Body of pancreas (tissue), 4 donors: Measurements from ENCODE around the gene CDX1. TPM values are rescaled to one million over a fixed set of nuclear protein-coding genes. Genes with fewer than 3 reads are reported as not detected.

Experiments
- ATAC-seq: fragments of 150-250 bp; one replicate; pipeline ENCODE4 v1.9.1; 2016
- DNase-seq, 4 donors: peaks; one replicate each; pipeline ENCODE4 v3.0.0-alpha.2; 2019
- H3K27ac ChIP-seq, 4 donors: fragments of 200-600 bp; sonication (generic); 1 replicate in 3 of 4; 2 replicates in 1 of 4; pipeline versions ENCODE4 v1.5.1 to v1.6.1; 2016 to 2019; ENCODE audit warnings: mild to moderate bottlenecking in 1 of 4, mixed read lengths in 1 of 4, moderate library complexity in 1 of 4
- H3K27me3 ChIP-seq, 2 donors: fragments of 200-600 bp; sonication (generic); one replicate each; pipeline ENCODE4 v1.6.0; 2016; ENCODE audit warnings: mild to moderate bottlenecking in 1 of 2
- H3K36me3 ChIP-seq, 2 donors: fragments of 200-600 bp; sonication (generic); replicated peaks in 1 of 2; 2 replicates each; pipeline ENCODE4 v1.5.1; 2016; ENCODE audit warnings: low read depth in 2 of 2; ENCODE audit not compliant: insufficient read depth in 1 of 2
- H3K4me1 ChIP-seq: fragments of 200-600 bp; sonication (generic); one replicate; pipeline ENCODE4 v1.6.0; 2016
- H3K4me3 ChIP-seq, 2 donors: fragments of 200-600 bp; sonication (generic); 1 replicate in 1 of 2; 2 replicates in 1 of 2; pipeline ENCODE4 v1.5.1; 2016 to 2019
- H3K9me3 ChIP-seq, 3 donors: fragments of 200-600 bp; sonication (generic); 1 replicate in 2 of 3; 2 replicates in 1 of 3; pipeline ENCODE4 v1.5.1; 2016
- POLR2A ChIP-seq, 3 donors: fragments of 450-650 bp; IDR thresholded peaks; one replicate each; pipeline ENCODE4 v1.6.1; 2016; ENCODE audit warnings: antibody characterized with exemption in 3 of 3, mild to moderate bottlenecking in 2 of 3
- WGBS, 2 donors: methylation state at CpG; one replicate each; pipeline ENCODE4 v1.1.5; 2017; 5-methylcytosine and 5-hydroxymethylcytosine counted together
- intact Hi-C: fragments of 100-400 bp; cut with DNase I; formaldehyde crosslinking; loops from one replicate; pipeline ENCODE4 v1.15.1; 2023
- total RNA-seq, 2 donors: library from RNA; depleted of rRNA; stranded (reverse); fragments of >200 nt; gene quantifications; one replicate each; pipeline ENCODE4 v1.1.0, GENCODE V29; 2016
- TF ChIP-seq, protein P1 (sequence below), 7 experiments: fragments of 450-650 bp in 4 of 7; fragments of 200-600 bp in 3 of 7; sonication (generic) in 3 of 7; IDR thresholded peaks; one replicate each; pipeline ENCODE4 v1.5.1; 2016 to 2019; ENCODE audit warnings: antibody characterized with exemption in 7 of 7

The CDX1 gene
- total RNA-seq, 2 donors from 2014 or later: not detected

DNA sequence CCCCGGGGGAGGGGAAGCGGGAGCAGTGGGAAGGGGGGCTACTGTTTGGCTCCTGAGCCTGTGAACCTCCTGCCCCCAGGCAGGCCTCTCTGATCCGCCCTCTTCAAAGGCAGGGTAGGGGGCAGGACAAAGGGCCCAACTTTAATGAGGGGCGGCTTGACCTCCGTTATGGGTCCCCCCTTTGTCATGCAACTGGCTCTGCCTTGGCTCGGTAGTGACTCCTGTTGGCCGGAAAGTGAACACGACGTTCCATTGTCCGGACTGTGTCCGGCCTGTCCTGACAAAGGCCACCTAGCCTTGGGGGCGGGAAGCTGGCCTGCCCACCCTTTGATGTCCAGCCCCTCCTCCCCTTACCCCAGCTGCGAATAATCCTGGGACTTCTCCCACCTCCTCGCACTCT is 1.3 kb downstream of the CDX1 start:
- H3K27ac ChIP-seq: no peak overlapping the region
- H3K36me3 ChIP-seq: no peaks in the 10 kb centered on the region
- TF ChIP-seq, protein P1, sequence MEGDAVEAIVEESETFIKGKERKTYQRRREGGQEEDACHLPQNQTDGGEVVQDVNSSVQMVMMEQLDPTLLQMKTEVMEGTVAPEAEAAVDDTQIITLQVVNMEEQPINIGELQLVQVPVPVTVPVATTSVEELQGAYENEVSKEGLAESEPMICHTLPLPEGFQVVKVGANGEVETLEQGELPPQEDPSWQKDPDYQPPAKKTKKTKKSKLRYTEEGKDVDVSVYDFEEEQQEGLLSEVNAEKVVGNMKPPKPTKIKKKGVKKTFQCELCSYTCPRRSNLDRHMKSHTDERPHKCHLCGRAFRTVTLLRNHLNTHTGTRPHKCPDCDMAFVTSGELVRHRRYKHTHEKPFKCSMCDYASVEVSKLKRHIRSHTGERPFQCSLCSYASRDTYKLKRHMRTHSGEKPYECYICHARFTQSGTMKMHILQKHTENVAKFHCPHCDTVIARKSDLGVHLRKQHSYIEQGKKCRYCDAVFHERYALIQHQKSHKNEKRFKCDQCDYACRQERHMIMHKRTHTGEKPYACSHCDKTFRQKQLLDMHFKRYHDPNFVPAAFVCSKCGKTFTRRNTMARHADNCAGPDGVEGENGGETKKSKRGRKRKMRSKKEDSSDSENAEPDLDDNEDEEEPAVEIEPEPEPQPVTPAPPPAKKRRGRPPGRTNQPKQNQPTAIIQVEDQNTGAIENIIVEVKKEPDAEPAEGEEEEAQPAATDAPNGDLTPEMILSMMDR (IDR thresholded peaks at IDR 0.05): no peak
- TF ChIP-seq POLR2A (IDR thresholded peaks at IDR 0.05): no peak
- H3K9me3 ChIP-seq: no peaks in the 10 kb centered on the region
- 93% methylated on average over 10 to 14 of the region's 14 CpGs for WGBS, 2 donors
- no peaks in the 10 kb centered on the region for H3K4me1 ChIP-seq
- peaks cover 0 to 11% of the 10 kb centered on the region in 2 donors for H3K27me3 ChIP-seq
- intact Hi-C loops: loop anchor here (5.0 to 10.0 kb wide), 2 partner anchors 44 to 177 kb away; no protein-coding TSS in a partner anchor
- ATAC-seq (no peak), DNase-seq (no peak)
- no peak overlapping the region for H3K4me3 ChIP-seq

DNA sequence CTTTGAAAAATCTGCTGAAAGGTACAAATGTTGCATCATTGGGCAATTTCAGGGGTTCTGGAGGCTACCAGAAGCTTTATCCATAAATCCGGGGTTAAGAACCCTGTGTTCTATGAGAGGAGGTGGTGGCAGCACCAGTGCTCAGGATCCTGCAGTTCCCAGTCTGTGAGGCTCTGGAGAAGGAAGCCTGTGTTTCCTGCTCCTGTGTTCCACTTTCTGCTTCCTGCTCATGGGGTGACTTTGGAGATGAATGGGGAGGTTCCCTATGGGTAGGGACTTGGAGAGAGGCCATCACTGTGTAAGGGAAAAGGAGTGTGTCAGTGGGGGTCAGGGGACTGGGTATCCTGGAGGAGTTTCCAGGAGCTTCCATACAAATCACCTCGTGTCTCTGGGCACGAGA is 2.3 kb downstream of the CDX1 start:
- Histone ChIP-seq H3K27ac (no peak overlapping the region), H3K4me3 (no peak overlapping the region), H3K9me3 (no peaks in the 10 kb centered on the region), H3K36me3 (no peaks in the 10 kb centered on the region), H3K27me3 (peaks cover 0 to 11% of the 10 kb centered on the region in 2 donors), H3K4me1 (no peaks in the 10 kb centered on the region)
- no peak for ATAC-seq
- no peak for TF ChIP-seq POLR2A (IDR thresholded peaks at IDR 0.05)
- TF ChIP-seq, protein P1 (IDR thresholded peaks at IDR 0.05): no peak
- intact Hi-C loops: loop anchor here (5.0 to 10.0 kb wide), 2 partner anchors 43 to 176 kb away; no protein-coding TSS in a partner anchor
- 50 to 53% methylated on average over 3 of the region's 3 CpGs for WGBS, 2 donors
- DNase-seq: no peak

DNA sequence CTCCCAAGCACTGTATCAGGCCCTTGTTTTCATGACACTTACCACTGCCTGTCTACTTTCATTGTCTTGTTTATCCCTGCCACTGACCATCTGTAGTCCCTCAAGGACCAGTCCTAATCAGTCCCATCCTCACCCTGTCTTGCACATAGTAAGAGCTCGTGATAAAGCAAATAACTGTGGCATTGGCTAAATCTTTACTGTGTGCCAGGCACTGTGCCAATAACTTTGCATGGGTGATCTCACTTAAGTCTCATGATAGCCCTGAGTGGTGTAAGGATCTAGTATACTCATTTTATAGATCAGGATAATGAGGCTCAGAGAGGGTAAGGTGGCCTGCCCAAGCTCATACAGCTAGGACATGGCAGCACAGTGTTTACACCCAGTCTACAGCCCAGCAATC is 5.6 kb downstream of the CDX1 start:
- intact Hi-C loops: no loop called here

DNA sequence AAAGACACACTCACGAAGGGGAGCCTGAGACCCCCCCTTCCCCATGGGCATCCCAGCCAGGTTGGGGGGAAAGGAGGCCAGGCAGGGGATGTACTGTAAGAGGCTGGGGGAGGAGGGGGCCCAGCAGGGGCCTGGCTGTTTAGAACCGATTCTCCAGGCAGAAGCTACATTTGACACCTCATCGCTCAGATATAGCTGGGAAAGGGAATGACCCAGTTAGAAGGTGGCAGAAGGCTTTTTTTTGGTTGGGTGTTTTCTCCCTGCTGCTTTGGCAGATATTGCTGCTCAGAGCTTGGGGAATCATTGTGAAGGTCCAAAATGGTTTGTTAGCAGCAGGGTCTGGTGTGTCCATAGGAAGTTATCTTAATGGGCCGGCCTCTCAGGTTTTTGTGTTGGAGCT is 6.0 kb downstream of the CDX1 start:
- no peaks in the 10 kb centered on the region for H3K27me3 ChIP-seq
- intact Hi-C loops: no loop called here
- H3K27ac ChIP-seq: no peak overlapping the region
- 71 to 83% methylated on average over 4 of the region's 4 CpGs for WGBS, 2 donors
- H3K4me1 ChIP-seq: no peaks in the 10 kb centered on the region
- TF ChIP-seq, protein P1 (IDR thresholded peaks at IDR 0.05): no peak
- no peak for TF ChIP-seq POLR2A (IDR thresholded peaks at IDR 0.05)
- no peaks in the 10 kb centered on the region for H3K36me3 ChIP-seq
- ATAC-seq (no peak), DNase-seq (no peak)
- H3K9me3 ChIP-seq: no peaks in the 10 kb centered on the region
- H3K4me3 ChIP-seq: no peak overlapping the region

More for the DNA sequence above, 5.6 kb downstream of the CDX1 start:
- Histone ChIP-seq H3K36me3 (no peaks in the 10 kb centered on the region), H3K4me3 (no peak overlapping the region), H3K27me3 (peaks cover 0 to 3% of the 10 kb centered on the region in 2 donors), H3K4me1 (no peaks in the 10 kb centered on the region), H3K9me3 (no peaks in the 10 kb centered on the region), H3K27ac (no peak overlapping the region)
- TF ChIP-seq, protein P1 (IDR thresholded peaks at IDR 0.05): no peak
- TF ChIP-seq POLR2A (IDR thresholded peaks at IDR 0.05): no peak
- ATAC-seq: no peak
- 17 to 33% methylated on average over 1 of the region's 1 CpG for WGBS, 2 donors
- DNase-seq: no peak

GRCh38 chr5:150173161-150173560 is 6.6 kb downstream of the CDX1 start:
- Histone ChIP-seq H3K4me3 (no peak overlapping the region), H3K4me1 (no peaks in the 10 kb centered on the region), H3K36me3 (no peaks in the 10 kb centered on the region), H3K27me3 (no peaks in the 10 kb centered on the region), H3K9me3 (no peaks in the 10 kb centered on the region), H3K27ac (no peak overlapping the region)
- intact Hi-C loops: no loop called here
- DNase-seq (no peak), ATAC-seq (no peak)
- 73 to 80% methylated on average over 3 of the region's 3 CpGs for WGBS, 2 donors
- TF ChIP-seq, protein P1 (IDR thresholded peaks at IDR 0.05): no peak
